Right lobe of liver (tissue), 6 donors: ENCODE data around the gene DPP10. TPM values are rescaled to one million over a fixed set of nuclear protein-coding genes. Genes with fewer than 3 reads are reported as not detected.

Experiments used
- ATAC-seq, 4 donors: fragments of 200-7000 bp; cut with Tn5 transposase; one replicate each; pipeline ENCODE4 v1.9.1; 2020; ENCODE audit warnings: mild to moderate bottlenecking in 4 of 4, moderate library complexity in 4 of 4
- DNase-seq, 3 donors: peaks; one replicate each; pipeline ENCODE4 v3.0.0-alpha.2; 2020
- H3K27ac ChIP-seq, 3 donors: fragments of 200-600 bp; one replicate each; pipeline ENCODE4 v1.8.0; 2022
- H3K27me3 ChIP-seq, 2 donors: fragments of 200-600 bp; one replicate each; pipeline ENCODE4 v1.8.0; 2022
- H3K36me3 ChIP-seq, 4 donors: fragments of 200-600 bp; sonication (generic) in 1 of 4; one replicate each; pipeline versions ENCODE4 v1.5.1 to v1.8.0; 2017 to 2022; ENCODE audit warnings: control low read depth in 1 of 4
- H3K4me1 ChIP-seq, 4 donors: fragments of 200-600 bp; sonication (generic) in 1 of 4; one replicate each; pipeline versions ENCODE4 v1.5.1 to v1.8.0; 2017 to 2022; ENCODE audit warnings: control low read depth in 1 of 4
- H3K4me3 ChIP-seq, 3 donors: fragments of 200-600 bp; one replicate each; pipeline ENCODE4 v1.8.0; 2022
- H3K9me3 ChIP-seq, 4 donors: fragments of 200-600 bp; sonication (generic) in 1 of 4; one replicate each; pipeline versions ENCODE4 v1.5.1 to v1.8.0; 2017 to 2022; ENCODE audit warnings: control low read depth in 1 of 4
- POLR2A ChIP-seq: fragments of 450-650 bp; IDR thresholded peaks from one replicate; pipeline ENCODE4 v1.6.1; 2017; ENCODE audit warnings: antibody characterized with exemption, mild to moderate bottlenecking
- WGBS: methylation state at CpG from one replicate; pipeline ENCODE4 v1.1.6; 2018; ENCODE audit warnings: low coverage, low lambda C conversion rate; ENCODE audit not compliant: insufficient coverage; ENCODE audit errors: missing lambda C conversion rate; 5-methylcytosine and 5-hydroxymethylcytosine counted together
- intact Hi-C, 2 donors: fragments of 100-400 bp; cut with DNase I; formaldehyde crosslinking; loops; one replicate each; pipeline versions ENCODE4 v1.11.2 to v1.14.1; 2022
- total RNA-seq, 6 experiments: library from RNA; depleted of rRNA in 2 of 6; stranded (reverse); fragments of >200 nt in 2 of 6; fragmentation: NEBNext Ultra II Directional in 3 of 6; extraction: Animal tissue kit (Norgen Biotek cat#: 25700) in 3 of 6; gene quantifications; one replicate each; pipeline versions ENCODE4 v1.1.0 to v1.2.4, GENCODE V29; 2016 to 2023
- TF ChIP-seq, protein P1 (sequence below), 4 donors: fragments of 200-600 bp in 3 of 4; fragments of 450-650 bp in 1 of 4; IDR thresholded peaks; one replicate each; pipeline versions ENCODE4 v1.5.1 to v1.8.0; 2016 to 2022; ENCODE audit warnings: antibody characterized with exemption in 4 of 4, mild to moderate bottlenecking in 2 of 4
- donor health status: DM: no; HTN: yes; CAD: no.
- donor health status: DM: no; HTN: no; CAD: no.
- donor health status: DM: no; HTN: no; CAD: no.
- donor health status: DM: no; HTN: yes; CAD: no.
- donor health status: DM: no; HTN: yes; CAD: no.

The DPP10 gene
- total RNA-seq, 6 experiments from 2014 or later: 0.09 to 0.19 (median 0.15) TPM; not detected in 2

DNA sequence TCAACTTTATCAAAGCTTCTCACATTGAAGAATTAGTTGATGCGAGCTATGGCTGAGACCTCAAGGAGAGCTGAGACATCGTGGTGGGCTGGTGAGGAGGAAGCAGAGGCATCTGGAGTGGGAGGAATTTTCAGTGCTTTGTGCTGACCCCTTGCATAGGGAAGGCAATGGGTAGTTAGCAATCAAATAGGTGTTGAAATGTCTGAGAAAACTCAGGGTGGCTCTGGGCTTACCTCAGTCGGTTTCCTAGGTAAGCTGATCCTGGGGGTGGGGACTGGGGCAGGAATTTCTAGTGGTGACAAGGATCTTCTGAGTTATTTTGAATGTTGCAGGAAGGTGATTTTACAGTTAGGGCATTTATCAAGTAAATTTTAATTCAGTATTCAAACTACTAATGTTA lies 20.7 kb upstream of the DPP10 start:
- no peaks in the 10 kb centered on the region for H3K4me1 ChIP-seq
- DNase-seq: no peak
- WGBS: 32% methylated on average over 3 of the region's 3 CpGs
- H3K27ac ChIP-seq: no peak overlapping the region
- no peak overlapping the region for H3K4me3 ChIP-seq
- H3K27me3 ChIP-seq: no peaks in the 10 kb centered on the region
- no peaks in the 10 kb centered on the region for H3K9me3 ChIP-seq
- intact Hi-C loops: no loop called here
- no peaks in the 10 kb centered on the region for H3K36me3 ChIP-seq
- no peak for ATAC-seq
- TF ChIP-seq, protein P1, sequence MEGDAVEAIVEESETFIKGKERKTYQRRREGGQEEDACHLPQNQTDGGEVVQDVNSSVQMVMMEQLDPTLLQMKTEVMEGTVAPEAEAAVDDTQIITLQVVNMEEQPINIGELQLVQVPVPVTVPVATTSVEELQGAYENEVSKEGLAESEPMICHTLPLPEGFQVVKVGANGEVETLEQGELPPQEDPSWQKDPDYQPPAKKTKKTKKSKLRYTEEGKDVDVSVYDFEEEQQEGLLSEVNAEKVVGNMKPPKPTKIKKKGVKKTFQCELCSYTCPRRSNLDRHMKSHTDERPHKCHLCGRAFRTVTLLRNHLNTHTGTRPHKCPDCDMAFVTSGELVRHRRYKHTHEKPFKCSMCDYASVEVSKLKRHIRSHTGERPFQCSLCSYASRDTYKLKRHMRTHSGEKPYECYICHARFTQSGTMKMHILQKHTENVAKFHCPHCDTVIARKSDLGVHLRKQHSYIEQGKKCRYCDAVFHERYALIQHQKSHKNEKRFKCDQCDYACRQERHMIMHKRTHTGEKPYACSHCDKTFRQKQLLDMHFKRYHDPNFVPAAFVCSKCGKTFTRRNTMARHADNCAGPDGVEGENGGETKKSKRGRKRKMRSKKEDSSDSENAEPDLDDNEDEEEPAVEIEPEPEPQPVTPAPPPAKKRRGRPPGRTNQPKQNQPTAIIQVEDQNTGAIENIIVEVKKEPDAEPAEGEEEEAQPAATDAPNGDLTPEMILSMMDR (IDR thresholded peaks at IDR 0.05): no peak

DNA sequence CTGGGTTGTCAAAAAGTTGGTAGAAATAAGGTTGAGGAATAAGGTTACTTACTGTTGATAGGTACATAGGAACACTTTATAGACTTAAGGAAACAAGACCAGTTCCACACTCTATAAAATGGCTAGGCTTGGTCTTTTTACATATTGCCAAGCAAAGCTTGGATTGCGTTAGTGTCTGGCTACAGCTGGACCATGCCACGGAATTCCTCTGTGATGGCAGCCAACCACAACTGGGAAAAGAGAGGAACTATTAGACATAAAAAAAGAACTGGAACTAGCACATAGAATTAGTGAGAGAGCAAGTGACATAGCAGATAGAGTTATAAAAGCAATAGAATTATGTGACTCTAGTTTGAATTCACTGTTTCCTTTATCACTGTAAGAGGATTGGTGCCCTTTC lies 17.7 kb upstream of the DPP10 start:
- H3K4me1 ChIP-seq: no peaks in the 10 kb centered on the region
- no peaks in the 10 kb centered on the region for H3K36me3 ChIP-seq
- intact Hi-C loops: no loop called here
- H3K4me3 ChIP-seq: no peak overlapping the region
- DNase-seq: no peak
- no peak for TF ChIP-seq POLR2A
- TF ChIP-seq, protein P1 (IDR thresholded peaks at IDR 0.05): no peak
- no peak for ATAC-seq
- no peak overlapping the region for H3K27ac ChIP-seq
- no peaks in the 10 kb centered on the region for H3K27me3 ChIP-seq
- H3K9me3 ChIP-seq: no peaks in the 10 kb centered on the region
- 76% methylated on average over 2 of the region's 2 CpGs for WGBS

DNA sequence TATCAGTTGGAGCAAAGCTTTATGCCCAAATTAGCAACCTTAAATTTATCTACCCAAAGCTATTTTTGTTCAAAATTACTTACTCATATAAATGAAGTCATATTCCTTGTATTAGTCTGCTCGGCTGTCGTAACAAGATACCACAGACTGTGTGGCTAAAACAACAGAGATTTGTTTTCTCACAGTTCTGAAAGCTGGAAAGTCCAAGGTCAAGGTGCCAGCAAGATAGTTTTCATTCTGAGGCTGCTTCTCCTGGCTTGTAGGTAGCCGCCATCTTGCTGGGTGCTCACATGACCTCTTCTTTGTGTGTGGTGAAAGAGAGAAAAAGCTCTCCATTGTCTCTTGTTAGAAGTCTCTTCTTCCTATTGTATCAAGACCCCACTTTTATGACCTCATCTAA lies 15.7 kb upstream of the DPP10 start:
- intact Hi-C loops: no loop called here
- Histone ChIP-seq H3K27me3 (no peaks in the 10 kb centered on the region), H3K36me3 (no peaks in the 10 kb centered on the region), H3K27ac (no peak overlapping the region), H3K9me3 (no peaks in the 10 kb centered on the region), H3K4me1 (no peaks in the 10 kb centered on the region), H3K4me3 (no peak overlapping the region)
- WGBS: 80% methylated on average over 3 of the region's 3 CpGs
- TF ChIP-seq, protein P1 (IDR thresholded peaks at IDR 0.05): no peak
- no peak for TF ChIP-seq POLR2A
- ATAC-seq (no peak), DNase-seq (no peak)

DNA sequence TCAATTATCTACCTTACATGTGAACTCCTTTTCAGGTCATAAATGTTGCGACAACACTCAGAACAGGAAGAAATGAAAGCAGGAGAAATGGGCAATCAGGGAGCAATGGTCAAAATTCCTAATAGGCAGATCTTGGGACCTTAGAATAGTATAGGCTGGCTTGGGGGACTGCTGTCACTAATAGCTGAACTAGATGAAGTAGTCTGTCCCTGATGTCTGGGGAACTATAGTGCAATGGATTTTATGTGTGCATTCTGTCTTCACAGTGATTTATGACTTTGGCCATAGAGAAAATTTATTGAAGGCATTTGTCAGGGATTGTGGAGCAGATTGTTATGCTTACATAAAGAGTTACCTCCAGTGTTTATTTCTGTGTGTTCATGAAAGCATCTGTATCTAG lies 6.1 kb upstream of the DPP10 start:
- Histone ChIP-seq H3K4me3 (no peak overlapping the region), H3K4me1 (no peaks in the 10 kb centered on the region), H3K36me3 (no peaks in the 10 kb centered on the region), H3K27me3 (no peaks in the 10 kb centered on the region), H3K9me3 (no peaks in the 10 kb centered on the region), H3K27ac (no peak overlapping the region)
- no peak for TF ChIP-seq POLR2A
- TF ChIP-seq, protein P1 (IDR thresholded peaks at IDR 0.05): no peak
- intact Hi-C loops: no loop called here
- WGBS: 14% methylated on average over 1 of the region's 1 CpG
- ATAC-seq (no peak), DNase-seq (no peak)

DNA sequence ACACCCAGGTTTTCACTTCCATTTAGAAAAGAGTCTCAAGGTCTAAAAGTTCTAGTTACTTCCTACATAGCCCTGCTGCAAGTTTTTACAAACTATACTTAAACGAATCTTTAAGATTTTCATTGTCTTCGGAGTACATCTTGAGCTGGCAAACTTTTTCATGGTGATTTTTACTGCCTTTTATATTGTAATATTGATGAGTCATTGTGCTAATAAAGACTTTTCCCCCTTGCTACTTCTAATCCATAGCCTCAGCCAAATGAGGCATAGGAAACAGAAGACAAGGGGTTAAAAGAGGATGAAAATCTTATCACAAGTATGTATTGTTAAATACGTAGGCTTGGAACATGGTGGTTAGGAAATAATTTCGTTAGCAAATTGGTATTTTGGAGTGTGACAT lies 4.1 kb downstream of the DPP10 start:
- no peak for TF ChIP-seq POLR2A
- TF ChIP-seq, protein P1 (IDR thresholded peaks at IDR 0.05): no peak
- ATAC-seq (no peak), DNase-seq (no peak)
- H3K4me3 ChIP-seq: no peak overlapping the region
- H3K36me3 ChIP-seq: no peaks in the 10 kb centered on the region
- no peaks in the 10 kb centered on the region for H3K9me3 ChIP-seq
- no peak overlapping the region for H3K27ac ChIP-seq
- no peaks in the 10 kb centered on the region for H3K4me1 ChIP-seq
- 30% methylated on average over 4 of the region's 4 CpGs for WGBS
- intact Hi-C loops: no loop called here
- H3K27me3 ChIP-seq: no peaks in the 10 kb centered on the region
